SH-SY5Y (cell line): Measurements from ENCODE around the gene DEFB113.

Source experiments
- GATA2 ChIP-seq: IDR thresholded peaks from 2 replicates; pipeline ENCODE4 v1.6.1; 2011; ENCODE audit warnings: mild to moderate bottlenecking, low read depth, low read length
- GATA3 ChIP-seq: IDR thresholded peaks from 2 replicates; pipeline ENCODE4 v1.6.1; 2011; ENCODE audit warnings: low read depth, mild to moderate bottlenecking, low read length, moderate library complexity

- TF ChIP-seq GATA2 (no peak), GATA3 (no peak)
Measured at GRCh38 chr6:49937811-49938210, 31.6 kb downstream of the DEFB113 start.
